ENCODE data around the gene CCNI.
"Not testable (repeated sequence)": the region's sequence is repeated elsewhere in the genome, so short reads cannot be mapped to it uniquely, and the experiment has no call there.

CCNI gene, protein sequence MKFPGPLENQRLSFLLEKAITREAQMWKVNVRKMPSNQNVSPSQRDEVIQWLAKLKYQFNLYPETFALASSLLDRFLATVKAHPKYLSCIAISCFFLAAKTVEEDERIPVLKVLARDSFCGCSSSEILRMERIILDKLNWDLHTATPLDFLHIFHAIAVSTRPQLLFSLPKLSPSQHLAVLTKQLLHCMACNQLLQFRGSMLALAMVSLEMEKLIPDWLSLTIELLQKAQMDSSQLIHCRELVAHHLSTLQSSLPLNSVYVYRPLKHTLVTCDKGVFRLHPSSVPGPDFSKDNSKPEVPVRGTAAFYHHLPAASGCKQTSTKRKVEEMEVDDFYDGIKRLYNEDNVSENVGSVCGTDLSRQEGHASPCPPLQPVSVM

DNA sequence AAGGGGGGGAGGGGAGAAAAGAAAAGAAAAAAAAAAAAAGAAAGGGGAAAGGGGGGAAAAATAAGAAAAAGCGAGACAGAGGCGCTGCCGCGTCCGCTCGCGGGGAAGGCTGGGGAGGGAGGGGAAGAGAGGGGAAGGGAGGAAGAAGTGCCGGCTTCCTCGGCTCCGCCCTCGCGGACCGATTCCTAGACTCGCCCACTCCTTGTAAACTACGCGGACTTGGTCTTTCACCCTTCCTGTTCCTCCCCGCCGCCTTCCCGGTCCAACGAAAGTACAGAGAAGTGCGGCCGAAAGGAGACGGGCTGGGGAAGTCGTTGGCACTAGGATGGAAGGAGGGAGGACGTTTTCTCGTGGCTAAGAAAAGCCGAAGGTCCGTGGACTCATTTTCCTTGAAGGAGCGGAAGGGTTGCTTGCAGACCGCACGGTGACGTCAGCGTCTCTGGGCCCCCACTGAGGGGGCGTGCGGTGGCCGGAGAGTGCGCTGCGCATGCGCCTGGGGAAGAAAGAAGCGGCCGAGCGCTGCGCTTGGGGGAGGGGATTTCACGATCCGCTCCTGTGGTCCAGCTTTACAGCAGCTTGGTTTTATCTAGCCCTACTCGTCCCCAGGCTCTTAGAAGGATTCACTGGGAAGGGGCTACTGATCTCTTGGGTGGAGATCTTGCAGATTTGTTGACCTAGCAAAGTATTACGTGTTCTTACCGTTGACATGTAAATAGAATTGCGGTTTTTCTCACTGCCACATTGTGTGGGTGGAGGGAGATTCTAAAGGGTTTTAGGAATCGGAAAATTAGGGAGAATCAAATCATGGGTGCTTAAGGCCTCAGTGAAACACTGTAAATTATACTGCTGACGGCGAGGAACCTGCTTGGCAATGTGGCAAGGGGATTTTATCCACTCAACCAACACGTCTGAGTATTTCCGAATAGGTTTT lies at the start of gene CCNI:
Gene CCNI (minus strand): TSS at position 121 of the 931 bp plus-strand sequence. CDS start 9,627 bp downstream, outside the sequence.
- peak; percentile 89 for DNase-seq

DNA sequence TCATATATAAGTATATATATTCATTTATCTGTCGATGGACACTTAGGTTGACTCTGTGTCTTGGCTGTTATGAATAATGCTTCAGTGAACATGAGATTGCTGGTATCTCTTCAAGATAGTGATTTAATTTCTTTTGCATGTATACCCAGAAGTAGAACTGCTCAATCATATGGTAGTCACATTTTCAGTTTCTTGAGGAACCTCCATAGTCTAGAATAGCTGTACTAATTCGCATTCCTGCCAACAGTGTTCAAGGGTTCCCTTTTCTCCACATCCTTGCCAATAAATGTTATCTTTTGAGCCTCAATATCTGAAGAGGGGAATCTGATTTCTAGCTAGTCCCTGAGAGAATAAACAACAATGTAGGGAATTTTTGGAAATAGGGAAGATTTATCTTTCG lies 48.8 kb upstream of the CCNI start:
- DNase-seq: no peak

DNA sequence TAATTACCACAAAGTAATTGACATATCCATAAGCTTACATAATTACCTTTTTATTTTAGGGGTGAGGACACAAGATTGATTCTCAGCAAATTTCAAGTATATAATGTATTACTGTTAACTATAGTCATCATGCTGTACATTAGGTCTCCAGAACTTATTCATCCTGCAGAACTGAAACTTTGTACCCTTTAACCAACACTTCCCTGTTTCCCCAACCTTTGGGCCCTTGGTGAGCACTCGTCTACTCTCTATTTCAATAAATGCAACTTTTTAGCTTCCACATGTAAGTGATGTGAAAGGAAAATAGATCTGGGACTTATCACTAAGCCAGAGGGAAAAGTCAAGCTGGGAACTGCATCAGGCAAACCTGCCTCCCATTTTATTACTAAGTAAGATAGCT lies 47.6 kb upstream of the CCNI start:
- DNase-seq: no peak

DNA sequence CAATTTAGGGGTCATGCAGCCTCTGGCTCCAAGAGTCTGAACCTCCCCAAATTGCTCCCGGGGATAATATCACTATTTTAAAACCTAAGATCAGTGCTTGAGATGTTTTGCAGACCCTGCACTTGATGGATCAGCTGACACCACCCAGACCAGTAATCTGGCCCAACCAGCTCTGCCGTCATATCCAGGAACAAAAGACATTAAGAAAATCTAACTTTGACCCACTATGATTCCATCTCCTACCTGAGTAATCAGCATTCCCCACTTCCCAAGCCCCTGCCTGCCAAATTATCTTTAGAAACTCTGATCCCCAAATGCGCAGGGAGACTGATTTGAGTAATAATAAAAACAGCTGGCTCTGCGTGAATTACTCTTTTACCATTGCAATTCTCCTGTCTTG lies 46.9 kb upstream of the CCNI start:
- no peak for DNase-seq

DNA sequence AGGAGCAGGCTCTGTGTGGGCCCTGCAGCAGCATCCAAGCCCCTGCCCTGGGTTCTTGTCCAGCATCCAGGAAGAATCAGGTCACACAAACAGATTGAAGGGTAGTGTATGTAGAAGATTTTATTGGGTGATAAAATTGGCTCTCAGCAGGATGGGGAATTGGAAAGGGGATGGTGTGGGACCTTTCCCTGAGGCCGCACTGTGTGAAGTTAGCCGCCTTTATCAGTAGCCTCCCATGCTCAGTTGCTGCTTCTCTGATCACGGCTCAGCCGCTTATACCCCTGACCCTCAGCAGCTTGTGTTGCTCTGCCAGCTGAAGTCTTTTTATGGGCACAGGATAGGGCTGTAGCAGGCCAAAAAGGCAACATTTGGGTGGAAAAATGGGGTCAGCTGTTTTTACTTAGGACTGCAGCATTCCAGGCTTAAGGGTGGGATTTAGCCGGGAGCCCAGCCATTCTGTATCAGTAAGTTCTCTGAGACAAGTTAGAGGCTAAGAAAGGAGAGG lies 46.0 kb upstream of the CCNI start:
- DNase-seq: no peak

DNA sequence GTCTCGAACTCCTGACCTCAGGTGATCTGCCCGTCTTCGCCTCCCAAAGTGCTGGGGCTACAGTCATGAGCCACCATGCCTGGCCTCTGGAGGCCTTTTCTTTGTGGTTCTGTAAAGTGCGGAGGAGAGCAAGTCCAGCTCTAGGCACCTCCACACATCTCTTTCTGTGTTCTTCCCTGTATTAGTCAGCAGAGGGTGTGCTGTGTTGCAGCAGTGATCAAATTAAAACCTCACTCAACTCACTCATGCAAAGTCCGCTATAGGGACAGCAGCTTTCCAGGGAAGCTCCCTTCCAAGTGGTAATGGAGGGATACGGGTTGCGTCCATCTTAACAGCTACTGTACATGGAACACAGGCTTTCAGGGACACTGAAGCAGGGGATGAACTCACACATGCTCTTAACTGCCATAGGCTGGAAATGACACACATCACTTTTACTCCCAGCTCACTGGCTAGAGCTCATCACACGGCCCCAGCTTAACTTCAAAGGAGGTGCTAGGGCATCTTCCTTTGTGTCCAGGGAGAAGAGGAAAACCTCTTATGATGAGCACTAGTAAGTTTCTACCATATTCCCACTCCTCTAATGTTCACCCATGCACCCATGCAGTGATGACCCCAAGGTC lies 45.2 kb upstream of the CCNI start:
- no peak for DNase-seq

DNA sequence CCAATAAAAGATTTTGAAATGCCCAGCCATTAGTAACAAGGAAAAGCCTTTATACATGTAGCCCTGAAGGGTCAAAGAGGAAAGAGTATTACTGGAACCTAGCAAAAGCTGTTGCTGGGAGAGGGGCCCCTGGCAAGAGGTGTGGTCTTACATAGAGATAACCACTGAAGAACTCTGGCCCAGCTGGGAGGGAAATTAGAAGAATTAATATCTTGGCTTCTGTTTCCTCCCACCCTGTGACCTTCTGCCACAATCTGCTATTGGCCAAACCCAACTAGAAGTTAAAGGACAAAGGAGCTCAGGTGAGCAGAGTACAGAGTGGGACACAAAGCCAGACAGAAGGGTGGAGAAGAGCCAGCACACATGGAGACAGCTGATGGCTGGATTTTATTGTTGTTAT lies 41.9 kb upstream of the CCNI start:
- DNase-seq: no peak

DNA sequence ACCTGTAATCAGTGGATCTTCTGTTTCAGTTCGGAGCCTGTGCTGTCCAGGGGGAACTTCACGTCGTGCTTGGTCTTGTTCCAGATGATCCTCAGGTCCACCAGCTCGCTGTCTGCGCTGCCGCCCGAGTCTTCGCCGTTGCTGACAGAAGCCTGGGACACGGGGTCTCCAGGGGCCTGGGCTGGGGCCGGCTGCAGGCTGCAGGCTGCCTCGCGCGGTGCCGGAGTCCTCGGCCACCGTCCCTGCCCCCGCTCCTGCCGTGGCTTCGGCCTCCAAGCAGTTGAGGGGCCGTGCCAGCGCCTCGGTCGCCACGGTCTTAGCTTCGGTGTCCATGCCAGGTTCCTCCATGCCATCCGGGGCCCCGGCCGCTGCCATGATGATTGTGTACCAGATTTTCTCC lies 37.3 kb upstream of the CCNI start:
- no peak for DNase-seq

DNA sequence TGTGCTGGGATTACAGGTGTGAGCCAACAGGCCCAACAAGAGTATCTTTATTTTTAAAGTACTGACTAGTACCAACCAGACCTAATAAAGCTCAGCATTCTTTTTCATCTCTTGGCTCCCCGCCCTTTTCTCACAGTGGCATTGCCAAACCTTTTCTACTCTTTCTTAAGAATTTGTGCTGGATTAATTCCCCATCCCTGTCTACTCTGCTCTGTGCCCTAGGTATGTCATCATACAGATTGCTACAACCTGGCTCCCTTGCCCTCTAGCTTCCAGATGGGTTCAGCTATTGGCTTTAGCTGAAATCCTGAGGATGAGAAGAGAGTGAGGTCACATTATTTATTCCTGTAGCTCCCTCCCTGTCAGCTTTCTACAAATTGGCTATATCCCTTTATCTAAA lies 34.9 kb upstream of the CCNI start:
- no peak for DNase-seq

DNA sequence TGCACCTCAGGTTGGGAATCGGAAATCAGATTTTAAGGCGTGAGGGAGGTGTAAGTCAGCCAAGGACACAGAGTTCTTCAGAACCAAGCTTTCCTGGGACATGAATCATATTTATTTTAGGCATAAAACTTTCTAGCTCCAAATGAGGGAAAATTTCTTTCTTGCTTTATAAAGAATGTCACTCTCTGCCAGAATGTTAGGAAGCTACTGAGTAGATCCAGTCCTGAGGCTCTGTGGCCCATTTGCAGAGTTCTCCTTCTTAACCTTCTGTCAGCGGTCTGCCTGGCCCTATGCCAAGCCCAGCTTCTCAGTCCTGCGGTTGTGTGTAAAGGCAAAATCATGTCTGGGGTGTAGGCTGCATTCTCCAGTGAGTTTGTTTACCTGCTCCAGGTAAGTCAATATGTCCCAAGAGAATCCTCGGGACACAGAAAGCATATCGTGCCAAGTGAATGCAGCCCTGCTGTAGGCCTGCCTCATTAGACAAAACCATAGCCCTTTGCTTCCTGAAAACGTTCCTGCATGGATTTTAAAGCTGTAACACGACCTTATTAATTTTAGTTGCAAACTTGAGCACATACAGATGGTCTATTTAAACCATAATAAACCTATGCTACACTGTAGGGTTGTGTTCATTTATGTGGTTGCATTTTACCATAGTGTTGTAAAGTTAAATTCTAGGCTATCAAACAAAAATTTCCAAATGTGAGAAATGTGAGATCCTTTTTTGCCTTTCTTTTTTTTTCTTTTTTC lies 29.2 kb upstream of the CCNI start:
- DNase-seq: no peak

DNA sequence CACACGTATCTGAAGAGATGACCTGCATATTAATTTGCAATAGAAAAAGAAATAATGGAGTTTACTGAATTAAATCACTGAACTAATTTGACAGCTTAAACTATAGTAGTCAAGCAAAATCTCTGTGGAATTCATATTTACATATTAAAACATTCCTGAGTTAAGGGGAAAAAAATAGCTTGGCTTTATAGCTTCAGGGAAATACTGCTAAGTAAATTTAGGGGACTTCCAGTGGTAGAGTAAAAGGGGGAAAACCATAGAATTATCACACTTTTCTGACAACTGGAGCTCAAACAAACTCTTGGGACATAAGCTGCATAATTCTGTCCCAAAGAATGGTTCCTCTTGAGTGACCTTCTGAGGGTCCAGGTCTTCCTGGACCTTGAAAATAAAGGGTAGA lies 28.6 kb upstream of the CCNI start:
- no peak for DNase-seq

DNA sequence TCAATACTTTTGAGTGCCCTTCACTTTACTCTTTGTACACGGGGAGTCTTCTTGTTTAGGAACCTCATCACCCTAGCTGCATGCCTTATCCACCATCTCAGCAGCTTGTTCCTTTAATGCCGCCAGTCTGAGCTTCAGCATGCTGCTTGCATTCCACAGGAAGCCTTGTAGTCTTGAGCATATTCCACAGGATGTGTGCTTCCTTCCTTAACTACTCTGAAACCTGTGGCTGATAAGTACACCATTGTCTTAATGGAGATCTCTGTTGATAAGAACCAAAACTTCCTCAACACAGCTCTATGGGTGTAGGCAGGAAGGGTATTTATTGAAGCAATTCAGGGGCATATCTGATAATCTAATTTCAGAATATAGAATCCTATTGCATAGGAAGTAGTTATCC lies 24.4 kb upstream of the CCNI start:
- DNase-seq: no peak

DNA sequence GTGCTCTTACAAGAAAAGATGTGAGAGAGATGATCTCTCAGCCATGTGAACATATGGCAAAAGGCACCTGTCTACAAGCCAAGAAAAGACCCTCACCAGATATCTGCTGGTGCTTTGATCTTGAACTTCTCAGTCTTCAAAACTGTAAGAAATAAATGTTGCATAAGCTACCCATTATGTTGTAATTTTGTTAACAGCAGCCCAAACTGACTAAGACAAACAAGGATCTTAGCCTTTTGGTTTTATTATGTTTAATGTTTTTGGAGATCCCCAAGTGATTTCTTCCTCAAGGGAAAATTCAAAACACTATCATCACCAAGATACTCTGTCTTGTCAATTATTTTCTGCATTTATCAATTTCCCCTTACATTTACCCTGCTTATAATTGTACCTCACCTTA lies 21.8 kb upstream of the CCNI start:
- DNase-seq: no peak

DNA sequence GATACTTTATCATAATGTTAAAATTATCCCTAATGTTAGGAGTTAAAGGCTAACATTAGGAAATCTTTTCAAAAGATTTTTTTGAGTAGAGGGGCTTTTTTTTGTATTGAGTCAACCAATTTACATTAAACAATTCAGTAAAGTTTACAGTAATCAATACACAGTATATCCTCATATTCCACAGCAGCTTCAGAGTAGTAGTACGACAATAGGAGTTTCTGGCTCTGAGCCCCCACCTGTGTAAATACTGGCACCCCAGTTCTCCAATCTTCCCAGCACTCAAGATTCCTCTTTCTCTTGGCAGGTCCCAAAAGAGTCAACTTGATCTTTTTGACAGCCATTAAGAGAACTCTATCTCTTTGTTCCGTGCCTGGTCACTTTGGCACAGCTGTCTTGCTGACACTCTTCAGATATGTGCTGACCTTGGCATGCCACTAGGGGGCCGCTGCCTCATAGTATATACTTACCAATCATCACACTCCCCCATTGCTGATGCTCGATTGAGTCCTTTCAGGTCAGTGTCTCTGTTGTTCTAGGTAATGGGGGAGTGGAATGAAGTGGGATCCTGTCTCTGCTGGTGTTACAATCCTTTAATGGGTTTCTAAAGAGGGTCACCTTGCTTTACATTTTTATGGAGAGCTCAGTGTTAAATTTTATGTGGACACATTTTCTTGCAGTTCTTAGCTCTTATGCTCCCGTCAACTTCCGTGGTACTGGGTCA lies 19.5 kb upstream of the CCNI start:
- peak; percentile 73 for DNase-seq

DNA sequence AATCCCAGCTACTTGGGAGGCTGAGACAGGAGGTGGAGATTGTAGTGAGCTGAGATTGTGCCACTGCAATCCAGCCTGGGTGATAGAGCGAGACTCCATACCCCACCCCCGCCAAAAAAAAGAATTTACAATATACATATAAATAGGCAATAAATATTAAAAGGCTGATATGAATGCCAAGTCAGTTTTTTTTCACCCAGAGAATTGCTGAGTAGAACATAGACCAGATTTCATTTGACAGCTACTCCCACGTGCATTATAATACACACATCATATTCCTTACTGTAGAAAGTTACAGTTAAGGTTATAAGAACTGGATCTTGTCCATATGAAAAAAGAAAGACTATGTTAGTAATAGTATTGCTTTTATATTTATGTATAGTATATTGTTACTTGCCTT lies 18.7 kb upstream of the CCNI start:
- DNase-seq: no peak

DNA sequence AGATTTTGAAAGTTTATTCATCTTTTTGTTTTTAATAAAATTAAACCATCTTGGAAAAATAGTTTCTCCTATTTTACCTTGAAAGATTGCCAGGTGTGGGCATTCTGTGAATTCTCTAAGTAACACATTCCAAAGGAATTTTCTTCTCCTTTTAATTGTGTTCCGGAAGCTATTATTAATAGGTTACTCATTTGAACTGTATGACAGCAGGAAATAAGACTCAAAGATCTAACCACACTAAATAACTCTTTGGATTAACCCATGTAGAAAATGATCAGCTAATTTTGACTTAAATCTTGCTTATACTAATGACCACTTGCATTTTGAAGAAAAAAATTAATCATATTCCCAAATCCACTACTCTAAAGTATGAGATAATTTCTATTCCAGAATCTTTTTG lies 17.6 kb upstream of the CCNI start:
- no peak for DNase-seq

DNA sequence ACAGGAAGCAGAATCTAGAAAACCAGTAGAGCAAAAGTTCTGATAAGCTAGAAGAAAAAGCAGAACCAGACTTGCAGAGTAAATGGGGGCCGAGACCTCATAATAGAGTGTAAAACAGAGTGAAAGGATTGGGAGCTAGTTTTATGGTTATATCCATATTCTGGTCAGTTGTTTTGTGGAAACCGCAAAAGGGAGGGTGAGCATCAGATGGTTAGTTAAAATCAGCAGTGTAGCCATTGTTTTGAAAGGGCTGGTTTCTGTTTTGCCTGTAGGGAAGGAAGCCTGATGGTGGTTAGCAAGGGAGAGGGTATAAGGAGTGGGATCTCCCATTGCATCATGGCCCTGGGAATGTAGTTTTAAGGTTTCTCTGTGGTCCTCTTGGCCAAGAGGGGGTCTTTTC lies 17.2 kb upstream of the CCNI start:
- no peak for DNase-seq

DNA sequence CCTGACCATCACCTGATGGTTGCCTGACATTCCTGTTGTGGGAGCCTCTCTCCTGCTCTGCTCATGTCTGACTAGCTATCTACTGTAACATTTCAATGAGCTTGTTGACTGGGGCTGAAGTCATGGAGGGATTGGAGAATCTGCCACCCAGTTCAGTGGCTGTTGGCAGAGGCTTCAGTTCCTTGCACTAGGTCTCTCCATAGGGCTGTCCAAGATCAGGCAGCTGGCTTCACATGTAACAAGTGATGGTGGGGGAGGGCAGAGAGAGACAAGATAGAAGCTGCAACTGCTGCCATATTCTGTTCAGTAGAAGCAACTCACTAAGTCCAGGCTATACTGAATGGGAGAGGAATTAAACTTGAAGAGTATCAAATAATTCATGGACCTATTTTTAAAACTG lies 14.1 kb upstream of the CCNI start:
- DNase-seq: no peak

DNA sequence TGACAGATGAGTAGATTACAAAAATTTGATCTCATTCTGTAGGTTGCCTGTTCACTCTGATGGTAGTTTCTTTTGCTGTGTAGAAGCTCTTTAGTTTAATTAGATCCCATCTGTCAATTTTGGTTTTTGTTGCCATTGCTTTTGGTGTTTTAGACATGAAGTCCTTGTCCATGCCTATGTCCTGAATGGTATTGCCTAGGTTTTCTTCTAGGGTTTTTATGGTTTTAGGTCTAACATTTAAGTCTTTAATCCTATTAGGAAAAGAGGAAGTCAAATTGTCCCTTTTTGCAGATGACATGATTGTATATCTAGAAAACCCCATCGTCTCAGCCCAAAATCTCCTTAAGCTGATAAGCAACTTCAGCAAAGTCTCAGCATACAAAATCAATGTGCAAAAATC lies 11.2 kb upstream of the CCNI start:
- DNase-seq: not testable (repeated sequence)

DNA sequence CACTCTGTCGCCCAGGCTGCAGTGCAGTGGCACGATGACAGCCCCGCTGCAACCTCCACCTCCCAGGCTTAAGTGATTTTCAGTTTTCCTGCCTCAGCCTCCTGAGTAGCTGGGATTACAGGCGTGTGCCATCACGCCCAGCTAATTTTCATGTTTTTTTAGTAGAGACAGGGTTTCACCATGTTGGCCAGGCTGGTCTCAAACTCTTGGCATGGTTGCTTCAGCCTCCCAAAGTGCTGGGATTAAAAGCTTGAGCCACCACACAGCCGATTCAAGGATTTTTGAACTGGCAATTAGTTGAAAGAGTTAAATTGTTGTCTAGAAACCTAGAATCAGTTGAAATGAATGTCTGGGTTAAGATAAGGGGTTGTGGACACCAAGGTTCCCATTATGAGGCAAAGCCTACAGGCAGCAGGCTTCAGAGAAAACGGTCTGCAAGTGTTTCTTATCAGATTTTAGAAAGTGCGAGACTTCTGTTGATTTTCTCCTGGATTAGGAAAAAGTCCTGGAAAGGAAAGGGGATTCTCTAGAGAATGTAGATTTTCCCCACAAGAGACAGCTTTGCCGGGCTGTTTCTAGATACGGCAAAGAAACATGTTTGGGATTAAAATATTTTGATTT lies 8.3 kb upstream of the CCNI start:
- DNase-seq: no peak

DNA sequence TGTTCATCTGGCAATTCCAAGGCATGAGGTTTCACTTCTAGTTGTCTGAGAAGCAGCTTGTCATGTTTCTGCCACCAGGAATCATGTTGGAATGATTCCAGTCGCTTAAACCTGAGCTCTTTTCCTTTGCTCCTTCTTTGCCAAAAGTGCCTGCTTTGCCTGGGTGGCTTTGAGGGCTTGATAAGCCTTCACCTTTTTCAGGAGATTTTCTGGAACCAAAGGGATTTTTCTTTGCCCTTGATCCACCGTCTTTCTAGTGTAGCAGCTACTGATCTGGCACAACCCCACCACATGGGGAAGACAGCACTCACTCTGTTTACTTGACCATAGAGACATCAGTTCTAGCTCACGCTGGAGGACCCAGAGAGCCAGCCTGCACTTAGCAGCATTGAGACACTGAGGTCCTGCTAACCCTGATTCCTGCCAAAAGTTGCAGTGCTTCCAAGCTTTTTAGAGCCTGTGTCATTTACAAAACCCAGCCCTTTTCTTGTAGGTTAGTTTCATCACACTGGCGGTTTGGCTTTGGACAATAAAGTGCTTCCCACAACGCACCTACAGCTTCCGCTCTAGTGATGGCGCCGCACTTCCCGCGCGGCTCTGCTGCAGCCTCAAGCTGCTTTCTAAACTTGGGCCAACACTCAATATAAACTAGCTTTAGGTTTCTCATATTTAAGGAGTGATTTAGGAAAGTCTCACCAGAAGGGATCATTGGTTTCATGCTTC lies 7.3 kb upstream of the CCNI start:
- DNase-seq: no peak
